IPS-20b (cell line): ENCODE data around the gene ITSN1.

ENCODE experiments used
- H3K27ac ChIP-seq: one replicate; pipeline ENCODE4 v1.5.1; 2013; ENCODE audit warnings: low read length
- H3K27me3 ChIP-seq: 2 replicates; pipeline ENCODE4 v1.6.1; 2013; ENCODE audit warnings: mild to moderate bottlenecking, low read length, inconsistent platforms; ENCODE audit not compliant: insufficient read depth
- H3K36me3 ChIP-seq: 2 replicates; pipeline ENCODE4 v1.6.1; 2013; ENCODE audit warnings: low read depth, mild to moderate bottlenecking, inconsistent platforms, low read length, moderate library complexity; ENCODE audit not compliant: insufficient read depth
- H3K4me1 ChIP-seq: 2 replicates; pipeline ENCODE4 v1.6.1; 2013; ENCODE audit warnings: mild to moderate bottlenecking, control low read depth, inconsistent platforms, low read length, moderate library complexity; ENCODE audit not compliant: insufficient read depth
- H3K4me3 ChIP-seq: 2 replicates; pipeline ENCODE4 v1.5.1; 2013; ENCODE audit warnings: mild to moderate bottlenecking, low read length, inconsistent platforms
- H3K9ac ChIP-seq: 2 replicates; pipeline ENCODE4 v1.6.1; 2013; ENCODE audit warnings: low read depth, mild to moderate bottlenecking, inconsistent platforms, low read length, moderate library complexity
- H3K9me3 ChIP-seq: 2 replicates; pipeline ENCODE4 v1.6.1; 2013; ENCODE audit warnings: mild to moderate bottlenecking, low read depth, low read length, inconsistent platforms; ENCODE audit not compliant: insufficient read depth

The ITSN1 gene

GRCh38 chr21:33848249-33848953, 206.1 kb downstream of the ITSN1 start:
- H3K27ac ChIP-seq, result no peak overlapping the region
- no peak overlapping the region for H3K4me3 ChIP-seq
- H3K27me3 ChIP-seq, result no peaks in the 10 kb centered on the region
- H3K4me1 ChIP-seq, result no peaks in the 10 kb centered on the region
- H3K9ac ChIP-seq, result no peak overlapping the region
- H3K36me3 ChIP-seq, result no peaks in the 10 kb centered on the region
- no peaks in the 10 kb centered on the region for H3K9me3 ChIP-seq

- Histone ChIP-seq H3K27ac (no peak overlapping the region), H3K4me3 (no peak overlapping the region), H3K9me3 (no peaks in the 10 kb centered on the region), H3K4me1 (no peaks in the 10 kb centered on the region), H3K27me3 (no peaks in the 10 kb centered on the region), H3K9ac (no peak overlapping the region), H3K36me3 (no peaks in the 10 kb centered on the region)
These were observed 207.5 kb downstream of the ITSN1 start for GRCh38 chr21:33849834-33850233.

GRCh38 chr21:33850401-33850800, 208.1 kb downstream of the ITSN1 start:
- no peaks in the 10 kb centered on the region for H3K9me3 ChIP-seq
- H3K4me3 ChIP-seq, result no peak overlapping the region
- H3K4me1 ChIP-seq, result no peaks in the 10 kb centered on the region
- no peaks in the 10 kb centered on the region for H3K36me3 ChIP-seq
- H3K27me3 ChIP-seq, result no peaks in the 10 kb centered on the region
- no peak overlapping the region for H3K27ac ChIP-seq
- H3K9ac ChIP-seq, result no peak overlapping the region

- Histone ChIP-seq H3K27me3 (no peaks in the 10 kb centered on the region), H3K9me3 (no peaks in the 10 kb centered on the region), H3K4me1 (no peaks in the 10 kb centered on the region), H3K27ac (no peak overlapping the region), H3K36me3 (no peaks in the 10 kb centered on the region), H3K4me3 (no peak overlapping the region), H3K9ac (no peak overlapping the region)
These were observed 208.7 kb downstream of the ITSN1 start for GRCh38 chr21:33850985-33851384.

- no peak overlapping the region for H3K27ac ChIP-seq
These were observed 210.2 kb downstream of the ITSN1 start for GRCh38 chr21:33852485-33852884.

GRCh38 chr21:33854604-33855003, 212.3 kb downstream of the ITSN1 start:
- no peaks in the 10 kb centered on the region for H3K9me3 ChIP-seq
- H3K36me3 ChIP-seq, result no peaks in the 10 kb centered on the region
- no peak overlapping the region for H3K4me3 ChIP-seq
- H3K4me1 ChIP-seq, result peaks cover 9% of the 10 kb centered on the region; the same call in 1 of the 2 replicates
- H3K9ac ChIP-seq, result no peak overlapping the region
- no peak overlapping the region for H3K27ac ChIP-seq
- H3K27me3 ChIP-seq, result no peaks in the 10 kb centered on the region

More at GRCh38 chr21:33852485-33852884, 210.2 kb downstream of the ITSN1 start:
- H3K9ac ChIP-seq, result no peak overlapping the region
- H3K9me3 ChIP-seq, result no peaks in the 10 kb centered on the region
- H3K27me3 ChIP-seq, result no peaks in the 10 kb centered on the region
- H3K4me3 ChIP-seq, result no peak overlapping the region
- H3K36me3 ChIP-seq, result no peaks in the 10 kb centered on the region
- H3K4me1 ChIP-seq, result no peaks in the 10 kb centered on the region

- no peaks in the 10 kb centered on the region for H3K9me3 ChIP-seq
- H3K4me3 ChIP-seq, result no peak overlapping the region
- no peaks in the 10 kb centered on the region for H3K27me3 ChIP-seq
- no peak overlapping the region for H3K27ac ChIP-seq
- H3K36me3 ChIP-seq, result no peaks in the 10 kb centered on the region
- H3K4me1 ChIP-seq, result peaks cover 9% of the 10 kb centered on the region; the same call in 1 of the 2 replicates
- no peak overlapping the region for H3K9ac ChIP-seq
These were observed 212.9 kb downstream of the ITSN1 start for GRCh38 chr21:33855190-33855589.

- Histone ChIP-seq H3K27me3 (no peaks in the 10 kb centered on the region), H3K4me1 (peaks cover 9% of the 10 kb centered on the region; the same call in 1 of the 2 replicates), H3K9ac (no peak overlapping the region), H3K27ac (no peak overlapping the region), H3K4me3 (no peak overlapping the region), H3K9me3 (no peaks in the 10 kb centered on the region), H3K36me3 (no peaks in the 10 kb centered on the region)
These were observed 214.7 kb downstream of the ITSN1 start for GRCh38 chr21:33856893-33857527.

GRCh38 chr21:33857846-33858666, 215.8 kb downstream of the ITSN1 start:
- Histone ChIP-seq H3K36me3 (no peaks in the 10 kb centered on the region), H3K4me3 (no peak overlapping the region), H3K27ac (no peak overlapping the region), H3K9me3 (no peaks in the 10 kb centered on the region), H3K4me1 (peaks cover 9% of the 10 kb centered on the region; the same call in 1 of the 2 replicates), H3K9ac (no peak overlapping the region), H3K27me3 (no peaks in the 10 kb centered on the region)

GRCh38 chr21:33858667-33859372, 216.5 kb downstream of the ITSN1 start:
- Histone ChIP-seq H3K9ac (no peak overlapping the region), H3K9me3 (no peaks in the 10 kb centered on the region), H3K27me3 (no peaks in the 10 kb centered on the region), H3K4me3 (no peak overlapping the region), H3K36me3 (no peaks in the 10 kb centered on the region), H3K4me1 (peaks cover 9% of the 10 kb centered on the region; the same call in 1 of the 2 replicates), H3K27ac (no peak overlapping the region)

- Histone ChIP-seq H3K27ac (no peak overlapping the region), H3K4me1 (peaks cover 9% of the 10 kb centered on the region; the same call in 1 of the 2 replicates), H3K4me3 (no peak overlapping the region), H3K9ac (no peak overlapping the region), H3K9me3 (no peaks in the 10 kb centered on the region), H3K36me3 (no peaks in the 10 kb centered on the region), H3K27me3 (no peaks in the 10 kb centered on the region)
These were observed 217.2 kb downstream of the ITSN1 start for GRCh38 chr21:33859373-33860102.
